ENCODE data around the gene SRSF9. TPM values are rescaled to one million over a fixed set of nuclear protein-coding genes. Genes with fewer than 3 reads are reported as not detected.

SRSF9 gene
- total RNA-seq, 1 experiment from 2014 or later = 244 TPM

GRCh38 chr12:120438495-120439198 is 30.9 kb downstream of the SRSF9 start:
- CTCF ChIA-PET = interaction anchor here (1.5 kb wide), 1 partner anchor 15 kb away, joined by 8 read pairs; no protein-coding TSS in a partner anchor
- Mint-ChIP-seq H3K27me3 (ENCODE audit: insufficient read depth, unreplicated experiment) (no peaks in the 10 kb centered on the region), H3K9me3 (ENCODE audit: unreplicated experiment) (no peaks in the 10 kb centered on the region), H3K27ac (ENCODE audit: unreplicated experiment) (peak overlapping the region; percentile 70), H3K4me3 (ENCODE audit: unreplicated experiment) (peak overlapping the region; percentile 90), H3K36me3 (ENCODE audit: insufficient read depth, unreplicated experiment) (peaks cover 35% of the 10 kb centered on the region), H3K4me1 (ENCODE audit: low read depth, unreplicated experiment) (no peaks in the 10 kb centered on the region)
- intact Hi-C loops (cut with micrococcal nuclease; ENCODE audit: unreplicated experiment) = loop anchor here (1.0 to 2.0 kb wide), 3 partner anchors 28 to 142 kb away; partner anchors contain the start of gene POP5
- TSS peak; percentile 77 for BruUV-seq (replicated peaks)
- H3K27me3 ChIP-seq (replicated peaks; ENCODE audit: control insufficient read depth, insufficient read depth, low read length) = no peaks in the 10 kb centered on the region
- H3K36me3 ChIP-seq (ENCODE audit: control insufficient read depth, insufficient read depth, low read length) = no peaks in the 10 kb centered on the region
- no peaks in the 10 kb centered on the region for H3K9me3 ChIP-seq
- peak overlapping the region; percentile 46 for H3K4me3 ChIP-seq (ENCODE audit: low read depth, low read length)
- DNase-seq = no peak
- no peak for TF ChIP-seq CTCF (IDR thresholded peaks at IDR 0.05; ENCODE audit: insufficient read depth in 1 of 2, low read depth in 1 of 2, low read length in 1 of 2, severe bottlenecking in 1 of 2, unreplicated experiment in 1 of 2)
- H3K4me1 ChIP-seq = no peaks in the 10 kb centered on the region
- POLR2A ChIA-PET = interaction anchor here (0.9 kb wide), 1 partner anchor 96 kb away, joined by 3 read pairs; a partner anchor contains a TSS

DNA sequence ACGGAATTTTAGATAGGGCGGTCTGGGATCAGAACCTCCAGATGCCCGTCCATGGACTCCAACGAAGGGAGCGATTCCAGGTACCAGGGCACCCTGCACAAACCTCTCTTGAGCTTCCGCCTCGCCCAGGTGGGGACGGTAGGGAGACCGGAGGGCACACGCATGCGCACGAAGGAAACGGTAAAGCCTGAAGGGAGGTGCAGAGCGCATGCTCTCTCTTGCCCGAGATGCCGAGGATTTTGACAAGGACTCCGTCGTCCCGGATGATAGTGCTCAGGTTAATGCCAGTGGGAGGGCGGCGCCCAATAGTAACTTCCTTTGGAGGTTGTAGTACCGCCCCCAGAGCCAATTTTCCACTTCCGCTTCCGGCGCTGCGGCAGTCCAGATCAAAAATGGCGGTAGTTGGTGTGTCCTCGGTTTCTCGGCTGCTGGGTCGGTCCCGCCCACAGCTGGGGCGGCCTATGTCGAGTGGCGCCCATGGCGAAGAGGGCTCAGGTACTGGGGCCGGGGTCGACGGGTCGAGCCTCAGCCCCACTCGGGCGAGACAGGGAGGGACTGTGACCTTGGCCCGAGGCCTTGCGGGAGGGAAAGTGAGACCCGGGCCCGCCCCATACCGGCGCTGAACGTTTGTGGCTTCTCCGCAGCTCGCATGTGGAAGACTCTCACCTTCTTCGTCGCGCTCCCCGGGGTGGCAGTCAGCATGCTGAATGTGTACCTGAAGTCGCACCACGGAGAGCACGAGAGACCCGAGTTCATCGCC is 31.6 kb downstream of the SRSF9 start, which contains the start of gene COX6A1:
TSS of gene COX6A1 (plus strand) at position 379 of the 760 bp plus-strand sequence. CDS start at position 393, 14 bp downstream.
- H3K4me3 Mint-ChIP-seq (ENCODE audit: unreplicated experiment) = peak within 1 kb of the TSS; percentile 90
- H3K9me3 ChIP-seq = no peaks in the 10 kb centered on the region
- no peak for TF ChIP-seq CTCF (IDR thresholded peaks at IDR 0.05; ENCODE audit: insufficient read depth in 1 of 2, low read depth in 1 of 2, low read length in 1 of 2, severe bottlenecking in 1 of 2, unreplicated experiment in 1 of 2)
- H3K9me3 Mint-ChIP-seq (ENCODE audit: unreplicated experiment) = no peaks in the 10 kb centered on the region
- no TSS peak for BruUV-seq (replicated peaks)
- peak; percentile 97 to 99 for DNase-seq
- H3K36me3 ChIP-seq (ENCODE audit: control insufficient read depth, insufficient read depth, low read length) = no peaks in the 10 kb centered on the region
- H3K27me3 ChIP-seq (replicated peaks; ENCODE audit: control insufficient read depth, insufficient read depth, low read length) = no peaks in the 10 kb centered on the region
- intact Hi-C loops (cut with micrococcal nuclease; ENCODE audit: unreplicated experiment) = loop anchor here (2.0 kb wide), 2 partner anchors 113 to 143 kb away; partner anchors contain the start of gene POP5
- no peaks in the 10 kb centered on the region for H3K4me1 Mint-ChIP-seq (ENCODE audit: low read depth, unreplicated experiment)
- CTCF ChIA-PET = interaction anchor here (0.6 to 1.5 kb wide), 7 partner anchors 15 to 496 kb away, joined by 3 to 10 read pairs (median 6); no protein-coding TSS in a partner anchor
- H3K27me3 Mint-ChIP-seq (ENCODE audit: insufficient read depth, unreplicated experiment) = no peaks in the 10 kb centered on the region
- H3K4me3 ChIP-seq (ENCODE audit: low read depth, low read length) = peak within 1 kb of the TSS; percentile 46
- peak within 1 kb of the TSS; percentile 70 for H3K27ac Mint-ChIP-seq (ENCODE audit: unreplicated experiment)
- H3K36me3 Mint-ChIP-seq (ENCODE audit: insufficient read depth, unreplicated experiment) = peaks cover 28% of the 10 kb centered on the region
- POLR2A ChIA-PET = interaction anchor here (0.5 to 0.9 kb wide), 6 partner anchors 8 to 237 kb away, joined by 3 to 6 read pairs (median 3); partner anchors contain the start of gene RPLP0
- H3K4me1 ChIP-seq = no peaks in the 10 kb centered on the region

Data from Caco-2 (cell line).